ENCODE results near the gene KIF20A.

KIF20A gene

GRCh38 chr5:138138949-138139780 is 39.7 kb upstream of the KIF20A start, which contains the start of gene NME5:
TSS of gene NME5 (minus strand) at chr5:138139428. CDS start at chr5:138138780, 648 bp downstream.
- Histone ChIP-seq H3K79me2 (ENCODE audit: low read length) (no peaks in the 10 kb centered on the region), H3K4me3 (ENCODE audit: low read length) (peak within 1 kb of the TSS; percentile 40), H3K9me3 (replicated peaks; ENCODE audit: insufficient read depth, low read length) (no peaks in the 10 kb centered on the region), H3K27ac (ENCODE audit: low read length) (no peak within 1 kb of the TSS), H3K9me2 (replicated peaks; ENCODE audit: insufficient read depth, low read length) (no peaks in the 10 kb centered on the region), H3K4me1 (ENCODE audit: low read length) (no peaks in the 10 kb centered on the region), H3K36me3 (replicated peaks; ENCODE audit: insufficient read depth, low read length) (no peaks in the 10 kb centered on the region), H3K4me2 (ENCODE audit: low read depth, low read length) (peak within 1 kb of the TSS; percentile 49), H2AFZ (ENCODE audit: low read length) (peak within 1 kb of the TSS; percentile 52), H3K9ac (ENCODE audit: low read length) (no peak within 1 kb of the TSS; the same call in 1 of the 2 replicates), H3F3A (ENCODE audit: insufficient read depth, low read length) (no peaks in the 10 kb centered on the region), H3K27me3 (replicated peaks; ENCODE audit: insufficient read depth, low read length) (no peaks in the 10 kb centered on the region), H4K20me1 (ENCODE audit: insufficient read depth, low read length) (no peaks in the 10 kb centered on the region)
- DNase-seq: peak; percentile 75
- no peak for TF ChIP-seq EZH2phosphoT487 (IDR thresholded peaks at IDR 0.05; ENCODE audit: low read length)
- TF ChIP-seq CTCF (IDR thresholded peaks at IDR 0.05; ENCODE audit: low read length): no peak
- TF ChIP-seq EZH2 (optimal IDR thresholded peaks at IDR 0.05; ENCODE audit: low read depth, low read length): no peak

- H2AFZ ChIP-seq (ENCODE audit: low read length): peak overlapping the region; percentile 52
- H3K9ac ChIP-seq (ENCODE audit: low read length): no peak overlapping the region; the same call in 1 of the 2 replicates
These were observed 39.2 kb upstream of the KIF20A start for GRCh38 chr5:138139781-138140090.

GRCh38 chr5:138140268-138140667 is 38.6 kb upstream of the KIF20A start:
- no peaks in the 10 kb centered on the region for H3K4me1 ChIP-seq (ENCODE audit: low read length)
- no peak for DNase-seq
- no peaks in the 10 kb centered on the region for H4K20me1 ChIP-seq (ENCODE audit: insufficient read depth, low read length)
- H3K79me2 ChIP-seq (ENCODE audit: low read length): no peaks in the 10 kb centered on the region
- H3F3A ChIP-seq (ENCODE audit: insufficient read depth, low read length): no peaks in the 10 kb centered on the region
- TF ChIP-seq EZH2 (optimal IDR thresholded peaks at IDR 0.05; ENCODE audit: low read depth, low read length): no peak
- no peak for TF ChIP-seq CTCF (IDR thresholded peaks at IDR 0.05; ENCODE audit: low read length)
- no peak for TF ChIP-seq EZH2phosphoT487 (IDR thresholded peaks at IDR 0.05; ENCODE audit: low read length)
- no peaks in the 10 kb centered on the region for H3K27me3 ChIP-seq (replicated peaks; ENCODE audit: insufficient read depth, low read length)
- H3K9ac ChIP-seq (ENCODE audit: low read length): no peak overlapping the region
- H3K4me3 ChIP-seq (ENCODE audit: low read length): no peak overlapping the region
- no peak overlapping the region for H3K27ac ChIP-seq (ENCODE audit: low read length)
- H2AFZ ChIP-seq (ENCODE audit: low read length): no peak overlapping the region
- H3K36me3 ChIP-seq (replicated peaks; ENCODE audit: insufficient read depth, low read length): no peaks in the 10 kb centered on the region
- H3K9me2 ChIP-seq (replicated peaks; ENCODE audit: insufficient read depth, low read length): no peaks in the 10 kb centered on the region
- no peaks in the 10 kb centered on the region for H3K9me3 ChIP-seq (replicated peaks; ENCODE audit: insufficient read depth, low read length)
- H3K4me2 ChIP-seq (ENCODE audit: low read depth, low read length): no peak overlapping the region

More at GRCh38 chr5:138139781-138140090, 39.2 kb upstream of the KIF20A start:
- no peaks in the 10 kb centered on the region for H3K9me2 ChIP-seq (replicated peaks; ENCODE audit: insufficient read depth, low read length)
- H3K36me3 ChIP-seq (replicated peaks; ENCODE audit: insufficient read depth, low read length): no peaks in the 10 kb centered on the region
- H3K27ac ChIP-seq (ENCODE audit: low read length): no peak overlapping the region
- H3K4me1 ChIP-seq (ENCODE audit: low read length): no peaks in the 10 kb centered on the region
- DNase-seq: no peak
- peak overlapping the region; percentile 40 for H3K4me3 ChIP-seq (ENCODE audit: low read length)
- H3K79me2 ChIP-seq (ENCODE audit: low read length): no peaks in the 10 kb centered on the region
- no peaks in the 10 kb centered on the region for H3K9me3 ChIP-seq (replicated peaks; ENCODE audit: insufficient read depth, low read length)
- peak overlapping the region; percentile 49 for H3K4me2 ChIP-seq (ENCODE audit: low read depth, low read length)
- TF ChIP-seq EZH2 (optimal IDR thresholded peaks at IDR 0.05; ENCODE audit: low read depth, low read length) (no peak), EZH2phosphoT487 (IDR thresholded peaks at IDR 0.05; ENCODE audit: low read length) (no peak), CTCF (IDR thresholded peaks at IDR 0.05; ENCODE audit: low read length) (no peak)
- no peaks in the 10 kb centered on the region for H4K20me1 ChIP-seq (ENCODE audit: insufficient read depth, low read length)
- H3K27me3 ChIP-seq (replicated peaks; ENCODE audit: insufficient read depth, low read length): no peaks in the 10 kb centered on the region
- no peaks in the 10 kb centered on the region for H3F3A ChIP-seq (ENCODE audit: insufficient read depth, low read length)

Measured in MM.1S (cell line).